HepG2 (cell line): Measurements from ENCODE around the gene EFNA3. TPM values are rescaled to one million over a fixed set of nuclear protein-coding genes. Genes with fewer than 3 reads are reported as not detected.

Experiments used
- AGO2 ChIP-seq: fragments of 200-400 bp; formaldehyde crosslinking; optimal IDR thresholded peaks from 2 replicates; pipeline ENCODE3; 2017; ENCODE audit warnings: mild to moderate bottlenecking, low read depth, low read length, moderate library complexity
- IKZF4 ChIP-seq: sonication (generic); formaldehyde crosslinking; IDR thresholded peaks from 2 replicates; pipeline ENCODE4 v1.5.1; 2020; ENCODE audit warnings: borderline replicate concordance, mild to moderate bottlenecking, low read depth, missing genetic modification reagents; ENCODE audit errors: not compliant biosample characterization
- REPIN1 ChIP-seq: sonication (generic); formaldehyde crosslinking; IDR thresholded peaks from 2 replicates; pipeline ENCODE4 v1.8.0; 2022; ENCODE audit warnings: missing genetic modification reagents, low read depth, mild to moderate bottlenecking, borderline replicate concordance
- SMAD3 ChIP-seq: sonication (generic); formaldehyde crosslinking; IDR thresholded peaks from 2 replicates; pipeline ENCODE4 v1.4.0; 2020; ENCODE audit warnings: missing genetic modification reagents
- ZNF770 ChIP-seq: sonication (generic); formaldehyde crosslinking; IDR thresholded peaks from 2 replicates; pipeline ENCODE4 v1.5.0; 2020; ENCODE audit warnings: mild to moderate bottlenecking, missing genetic modification reagents
- ZSCAN31 ChIP-seq: sonication (generic); formaldehyde crosslinking; IDR thresholded peaks from 2 replicates; pipeline ENCODE4 v1.5.0; 2020; ENCODE audit warnings: low read depth, mild to moderate bottlenecking, missing genetic modification reagents
- polyA plus RNA-seq, 8 experiments: library from polyadenylated mRNA; depleted of rRNA in 3 of 8; stranded (reverse) in 7 of 8; unstranded in 1 of 8; fragments of >200 nt; fragmentation: Illumina TruSeq in 4 of 8; extraction: Trizol in 4 of 8; gene quantifications; 2 replicates each; pipeline versions ENCODE4 v1.2.1 to v1.2.3, GENCODE V29; 2011 to 2016; ENCODE audit warnings: low read depth in 4 of 8, missing spikeins in 1 of 8, mixed read lengths in 1 of 8; ENCODE audit not compliant: insufficient read depth in 1 of 8
- total RNA-seq, 5 experiments: library from RNA; depleted of rRNA; stranded (reverse); fragments of >200 nt; fragmentation: Illumina TruSeq; extraction: Trizol; gene quantifications; 2 replicates each; pipeline ENCODE4 v1.2.3, GENCODE V29; 2016; ENCODE audit warnings: low read depth in 1 of 5
- TF ChIP-seq, protein P1 (sequence below): sonication (generic); formaldehyde crosslinking; IDR thresholded peaks from 2 replicates; pipeline ENCODE4 v1.4.0; 2020; ENCODE audit warnings: mild to moderate bottlenecking, low read depth, missing genetic modification reagents
- TF ChIP-seq, protein P2 (sequence below): sonication (generic); formaldehyde crosslinking; IDR thresholded peaks from 2 replicates; pipeline ENCODE4 v1.4.0; 2020; ENCODE audit warnings: missing genetic modification reagents

Gene EFNA3
- total and polyA plus RNA-seq, 2 of the 13 experiments (the other 11 are each of a cell fraction or from before 2014, with no cell fraction given) = 1.0 to 5.7 TPM

DNA sequence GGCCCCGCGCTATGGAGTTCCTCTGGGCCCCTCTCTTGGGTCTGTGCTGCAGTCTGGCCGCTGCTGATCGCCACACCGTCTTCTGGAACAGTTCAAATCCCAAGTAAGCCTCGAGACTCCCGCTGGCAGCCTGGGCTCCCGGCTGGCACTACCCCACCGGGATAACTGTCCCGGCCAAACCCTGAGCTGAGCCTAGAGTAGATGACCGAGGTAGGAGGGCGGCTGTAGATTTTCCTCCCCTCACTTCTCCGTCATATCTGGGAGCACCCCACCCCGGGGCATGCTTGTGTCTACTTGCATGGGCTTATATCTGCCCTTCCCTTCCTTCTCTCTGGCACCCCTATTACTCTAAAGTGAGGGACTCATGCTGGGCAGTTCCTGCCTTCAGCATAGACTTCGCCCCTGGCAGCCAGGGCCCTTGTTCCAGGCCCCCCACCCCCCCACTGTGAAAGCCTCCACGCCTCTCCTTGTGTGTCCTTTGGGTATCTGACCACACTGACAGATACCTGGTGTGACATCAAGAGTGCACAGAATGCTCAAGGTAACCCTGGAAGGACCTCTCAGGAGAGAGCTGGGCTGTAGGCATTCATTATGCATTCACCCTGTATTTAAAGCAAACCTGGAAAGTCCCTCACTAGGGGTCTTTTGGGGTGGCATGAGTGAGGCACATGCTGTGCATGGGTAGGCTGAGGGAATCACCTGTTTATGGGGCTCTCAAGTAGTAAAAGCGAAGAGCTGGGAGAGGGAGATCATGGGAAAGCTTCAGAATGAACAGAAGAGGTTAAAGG is 49.5 kb downstream of the EFNA3 start (continued):
- TF ChIP-seq AGO2 = peak; percentile 93
- peak; percentile 62 for TF ChIP-seq IKZF4 (CRISPR knock-in tag)
- TF ChIP-seq ZSCAN31 (CRISPR knock-in tag) = 0 out of 2 replicates have a peak, but pooled peaks have one; percentile 2
- TF ChIP-seq ZNF770 (CRISPR knock-in tag) = 0 out of 2 replicates have a peak, but pooled peaks have one; percentile 9
- no peak; the same call in 1 of the 2 replicates for TF ChIP-seq SMAD3 (CRISPR knock-in tag)
- TF ChIP-seq, protein P1, sequence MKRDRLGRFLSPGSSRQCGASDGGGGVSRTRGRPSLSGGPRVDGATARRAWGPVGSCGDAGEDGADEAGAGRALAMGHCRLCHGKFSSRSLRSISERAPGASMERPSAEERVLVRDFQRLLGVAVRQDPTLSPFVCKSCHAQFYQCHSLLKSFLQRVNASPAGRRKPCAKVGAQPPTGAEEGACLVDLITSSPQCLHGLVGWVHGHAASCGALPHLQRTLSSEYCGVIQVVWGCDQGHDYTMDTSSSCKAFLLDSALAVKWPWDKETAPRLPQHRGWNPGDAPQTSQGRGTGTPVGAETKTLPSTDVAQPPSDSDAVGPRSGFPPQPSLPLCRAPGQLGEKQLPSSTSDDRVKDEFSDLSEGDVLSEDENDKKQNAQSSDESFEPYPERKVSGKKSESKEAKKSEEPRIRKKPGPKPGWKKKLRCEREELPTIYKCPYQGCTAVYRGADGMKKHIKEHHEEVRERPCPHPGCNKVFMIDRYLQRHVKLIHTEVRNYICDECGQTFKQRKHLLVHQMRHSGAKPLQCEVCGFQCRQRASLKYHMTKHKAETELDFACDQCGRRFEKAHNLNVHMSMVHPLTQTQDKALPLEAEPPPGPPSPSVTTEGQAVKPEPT (CRISPR knock-in tag) = 0 out of 2 replicates have a peak, but pooled peaks have one; percentile 70
- 0 out of 2 replicates have a peak, but pooled peaks have one; percentile 22 for TF ChIP-seq REPIN1
- TF ChIP-seq, protein P2, sequence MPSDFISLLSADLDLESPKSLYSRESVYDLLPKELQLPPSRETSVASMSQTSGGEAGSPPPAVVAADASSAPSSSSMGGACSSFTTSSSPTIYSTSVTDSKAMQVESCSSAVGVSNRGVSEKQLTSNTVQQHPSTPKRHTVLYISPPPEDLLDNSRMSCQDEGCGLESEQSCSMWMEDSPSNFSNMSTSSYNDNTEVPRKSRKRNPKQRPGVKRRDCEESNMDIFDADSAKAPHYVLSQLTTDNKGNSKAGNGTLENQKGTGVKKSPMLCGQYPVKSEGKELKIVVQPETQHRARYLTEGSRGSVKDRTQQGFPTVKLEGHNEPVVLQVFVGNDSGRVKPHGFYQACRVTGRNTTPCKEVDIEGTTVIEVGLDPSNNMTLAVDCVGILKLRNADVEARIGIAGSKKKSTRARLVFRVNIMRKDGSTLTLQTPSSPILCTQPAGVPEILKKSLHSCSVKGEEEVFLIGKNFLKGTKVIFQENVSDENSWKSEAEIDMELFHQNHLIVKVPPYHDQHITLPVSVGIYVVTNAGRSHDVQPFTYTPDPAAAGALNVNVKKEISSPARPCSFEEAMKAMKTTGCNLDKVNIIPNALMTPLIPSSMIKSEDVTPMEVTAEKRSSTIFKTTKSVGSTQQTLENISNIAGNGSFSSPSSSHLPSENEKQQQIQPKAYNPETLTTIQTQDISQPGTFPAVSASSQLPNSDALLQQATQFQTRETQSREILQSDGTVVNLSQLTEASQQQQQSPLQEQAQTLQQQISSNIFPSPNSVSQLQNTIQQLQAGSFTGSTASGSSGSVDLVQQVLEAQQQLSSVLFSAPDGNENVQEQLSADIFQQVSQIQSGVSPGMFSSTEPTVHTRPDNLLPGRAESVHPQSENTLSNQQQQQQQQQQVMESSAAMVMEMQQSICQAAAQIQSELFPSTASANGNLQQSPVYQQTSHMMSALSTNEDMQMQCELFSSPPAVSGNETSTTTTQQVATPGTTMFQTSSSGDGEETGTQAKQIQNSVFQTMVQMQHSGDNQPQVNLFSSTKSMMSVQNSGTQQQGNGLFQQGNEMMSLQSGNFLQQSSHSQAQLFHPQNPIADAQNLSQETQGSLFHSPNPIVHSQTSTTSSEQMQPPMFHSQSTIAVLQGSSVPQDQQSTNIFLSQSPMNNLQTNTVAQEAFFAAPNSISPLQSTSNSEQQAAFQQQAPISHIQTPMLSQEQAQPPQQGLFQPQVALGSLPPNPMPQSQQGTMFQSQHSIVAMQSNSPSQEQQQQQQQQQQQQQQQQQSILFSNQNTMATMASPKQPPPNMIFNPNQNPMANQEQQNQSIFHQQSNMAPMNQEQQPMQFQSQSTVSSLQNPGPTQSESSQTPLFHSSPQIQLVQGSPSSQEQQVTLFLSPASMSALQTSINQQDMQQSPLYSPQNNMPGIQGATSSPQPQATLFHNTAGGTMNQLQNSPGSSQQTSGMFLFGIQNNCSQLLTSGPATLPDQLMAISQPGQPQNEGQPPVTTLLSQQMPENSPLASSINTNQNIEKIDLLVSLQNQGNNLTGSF (CRISPR knock-in tag) = peak; percentile 42; the same call in 1 of the 2 replicates
